LNCaP clone FGC (cell line): ENCODE results near the gene FAM222A.

Experiments used
- DNase-seq: peaks from one replicate; pipeline ENCODE4 v3.0.0-alpha.2; 2011; ENCODE audit warnings: low read depth
- H3K4me3 ChIP-seq: 2 replicates; pipeline ENCODE4 v1.5.1; 2011; ENCODE audit warnings: mild to moderate bottlenecking, low read depth, low read length, control low read depth
- CTCF ChIP-seq: IDR thresholded peaks from 2 replicates; pipeline ENCODE4 v1.5.1; 2012; ENCODE audit warnings: mild to moderate bottlenecking; ENCODE audit not compliant: control insufficient read depth, insufficient read depth; ENCODE audit errors: extremely low read depth

The FAM222A gene

GRCh38 chr12:109741970-109742703, 28.5 kb downstream of the FAM222A start:
- no peak for DNase-seq
- H3K4me3 ChIP-seq: no peak overlapping the region
- TF ChIP-seq CTCF: no peak

- DNase-seq: no peak
- no peak for TF ChIP-seq CTCF
- H3K4me3 ChIP-seq: no peak overlapping the region
Observed at GRCh38 chr12:109743076-109743910, 29.7 kb downstream of the FAM222A start.

GRCh38 chr12:109744026-109744425, 30.4 kb downstream of the FAM222A start:
- H3K4me3 ChIP-seq: no peak overlapping the region
- TF ChIP-seq CTCF: no peak
- DNase-seq: no peak

- H3K4me3 ChIP-seq: no peak overlapping the region
- DNase-seq: peak; percentile 13
- no peak for TF ChIP-seq CTCF
Observed at GRCh38 chr12:109744986-109745942, 31.6 kb downstream of the FAM222A start.

GRCh38 chr12:109752117-109753053, 38.8 kb downstream of the FAM222A start:
- TF ChIP-seq CTCF: no peak
- H3K4me3 ChIP-seq: no peak overlapping the region
- DNase-seq: no peak

GRCh38 chr12:109753054-109753401, 39.4 kb downstream of the FAM222A start:
- no peak for DNase-seq
- TF ChIP-seq CTCF: no peak
- H3K4me3 ChIP-seq: no peak overlapping the region
